Prostate gland (tissue), 2 donors: ENCODE results near the gene ABCA13. TPM values are rescaled to one million over a fixed set of nuclear protein-coding genes. Genes with fewer than 3 reads are reported as not detected.

ENCODE experiments used
- DNase-seq: peaks from one replicate; pipeline ENCODE4 v3.0.0-alpha.2; 2019; ENCODE audit warnings: low spot score
- H3K27ac ChIP-seq, 2 donors: fragments of 200-600 bp; sonication (generic); 2 replicates each; pipeline ENCODE4 v1.5.1; 2017 to 2019
- H3K27me3 ChIP-seq: fragments of 200-600 bp; sonication (generic); replicated peaks from 2 replicates; pipeline ENCODE4 v1.5.1; 2019; ENCODE audit not compliant: insufficient read depth
- H3K36me3 ChIP-seq, 2 donors: fragments of 200-600 bp; sonication (generic); 1 replicate in 1 of 2; 2 replicates in 1 of 2; pipeline versions ENCODE4 v1.5.1 to v1.8.1; 2017 to 2019
- H3K4me1 ChIP-seq: fragments of 200-600 bp; sonication (generic); replicated peaks from 2 replicates; pipeline ENCODE4 v1.5.1; 2019
- H3K4me3 ChIP-seq, 2 donors: fragments of 200-600 bp; sonication (generic); 2 replicates each; pipeline ENCODE4 v1.5.1; 2017 to 2019
- H3K9me3 ChIP-seq: fragments of 200-600 bp; sonication (generic); 2 replicates; pipeline ENCODE4 v1.5.1; 2017
- CTCF ChIP-seq, 4 experiments: fragments of 200-600 bp in 2 of 4; fragments of 450-650 bp in 2 of 4; sonication (generic) in 2 of 4; IDR thresholded peaks; 1 replicate in 3 of 4; 2 replicates in 1 of 4; pipeline ENCODE4 v1.5.1; 2016 to 2019; ENCODE audit warnings: antibody characterized with exemption in 4 of 4, mild to moderate bottlenecking in 2 of 4, moderate library complexity in 2 of 4
- POLR2A ChIP-seq: fragments of 450-650 bp; IDR thresholded peaks from one replicate; pipeline ENCODE4 v1.6.1; 2016; ENCODE audit warnings: antibody characterized with exemption, mild to moderate bottlenecking
- POLR2AphosphoS5 ChIP-seq: sonication (generic); formaldehyde crosslinking; IDR thresholded peaks from one replicate; pipeline ENCODE4 v1.6.1; 2017; ENCODE audit warnings: antibody characterized with exemption
- WGBS: methylation state at CpG from one replicate; pipeline ENCODE4 v1.1.5; 2018; 5-methylcytosine and 5-hydroxymethylcytosine counted together
- intact Hi-C: fragments of 100-400 bp; cut with DNase I; formaldehyde crosslinking; loops from one replicate; pipeline ENCODE4 v1.14.2; 2022
- total RNA-seq, 2 donors: library from RNA; depleted of rRNA; stranded (reverse); fragments of >200 nt; gene quantifications; one replicate each; pipeline ENCODE4 v1.1.0, GENCODE V29; 2016

The ABCA13 gene
- total RNA-seq, 2 donors from 2014 or later: 0.14 to 3.5 TPM

- no peak for DNase-seq
- no peaks in the 10 kb centered on the region for H3K27me3 ChIP-seq
- intact Hi-C loops: no loop called here
- TF ChIP-seq POLR2A: no peak
- TF ChIP-seq POLR2AphosphoS5: no peak
- no peak for TF ChIP-seq CTCF (IDR thresholded peaks at IDR 0.05)
- no peaks in the 10 kb centered on the region for H3K4me1 ChIP-seq
- H3K36me3 ChIP-seq: no peaks in the 10 kb centered on the region
- no peak overlapping the region for H3K27ac ChIP-seq
- H3K4me3 ChIP-seq: no peak overlapping the region
- 72% methylated on average over 5 of the region's 5 CpGs for WGBS
- no peaks in the 10 kb centered on the region for H3K9me3 ChIP-seq
These were observed 256.4 kb downstream of the ABCA13 start for GRCh38 chr7:48427671-48428070.

DNA sequence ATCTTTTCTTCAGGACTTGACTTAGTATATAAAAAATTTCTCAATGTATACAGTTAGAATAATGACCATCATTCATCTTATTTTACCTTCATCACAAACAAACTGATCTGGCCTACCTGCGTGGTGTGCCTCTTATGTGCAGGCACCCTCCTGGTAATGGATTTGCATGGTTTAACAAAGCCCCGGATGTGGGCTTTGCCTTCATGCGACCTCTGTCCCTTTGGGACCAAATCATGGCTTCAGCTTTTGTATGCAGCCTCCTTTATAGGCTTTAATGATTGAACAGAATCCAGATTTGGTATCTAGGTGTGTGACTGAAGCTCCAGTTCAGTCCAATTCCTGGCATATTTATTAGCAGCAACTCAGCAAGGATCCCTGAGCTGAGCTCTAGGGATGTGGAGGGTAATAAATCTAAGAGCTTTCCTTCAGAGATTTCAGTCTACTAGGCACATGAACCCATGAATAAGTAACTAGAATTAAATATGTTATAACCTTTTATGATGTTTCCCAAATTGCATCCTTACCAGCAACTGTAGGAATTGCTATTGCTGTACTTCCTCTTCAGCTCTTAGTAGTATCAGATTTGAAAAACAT, 256.9 kb downstream of the ABCA13 start:
- no peaks in the 10 kb centered on the region for H3K36me3 ChIP-seq
- no peaks in the 10 kb centered on the region for H3K27me3 ChIP-seq
- no peak overlapping the region for H3K4me3 ChIP-seq
- no peaks in the 10 kb centered on the region for H3K4me1 ChIP-seq
- DNase-seq: no peak
- WGBS: 43% methylated on average over 3 of the region's 3 CpGs
- intact Hi-C loops: no loop called here
- H3K27ac ChIP-seq: no peak overlapping the region
- H3K9me3 ChIP-seq: no peaks in the 10 kb centered on the region
- TF ChIP-seq POLR2A (no peak), CTCF (IDR thresholded peaks at IDR 0.05) (no peak), POLR2AphosphoS5 (no peak)

DNA sequence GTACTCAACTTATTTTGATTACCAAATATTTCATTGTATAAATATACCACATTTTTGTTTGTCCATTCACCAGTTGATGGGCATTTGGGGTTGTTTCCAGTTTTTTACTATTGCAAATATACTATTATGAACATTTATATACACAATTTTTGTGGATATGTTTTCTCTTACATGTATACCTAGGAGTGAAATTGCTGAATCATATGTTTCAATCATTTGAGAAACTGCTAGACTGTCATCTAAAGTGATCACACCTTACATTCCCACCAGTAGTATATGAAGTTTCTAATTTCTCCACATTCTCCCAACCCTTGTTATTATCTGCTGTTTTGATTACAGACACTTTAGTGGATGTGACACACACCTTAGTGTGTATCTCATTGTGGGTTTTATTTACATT, 257.9 kb downstream of the ABCA13 start:
- H3K9me3 ChIP-seq: no peaks in the 10 kb centered on the region
- no peaks in the 10 kb centered on the region for H3K27me3 ChIP-seq
- no peak for DNase-seq
- intact Hi-C loops: no loop called here
- no peak overlapping the region for H3K4me3 ChIP-seq
- H3K36me3 ChIP-seq: no peaks in the 10 kb centered on the region
- H3K4me1 ChIP-seq: no peaks in the 10 kb centered on the region
- TF ChIP-seq POLR2AphosphoS5 (no peak), CTCF (IDR thresholded peaks at IDR 0.05) (no peak), POLR2A (no peak)
- no peak overlapping the region for H3K27ac ChIP-seq

- no peak overlapping the region for H3K4me3 ChIP-seq
- no peak for TF ChIP-seq POLR2AphosphoS5
- TF ChIP-seq CTCF (IDR thresholded peaks at IDR 0.05): no peak
- TF ChIP-seq POLR2A: no peak
- H3K27ac ChIP-seq: no peak overlapping the region
- 16% methylated on average over 1 of the region's 1 CpG for WGBS
- intact Hi-C loops: no loop called here
- no peaks in the 10 kb centered on the region for H3K36me3 ChIP-seq
- H3K4me1 ChIP-seq: no peaks in the 10 kb centered on the region
- no peaks in the 10 kb centered on the region for H3K9me3 ChIP-seq
- no peaks in the 10 kb centered on the region for H3K27me3 ChIP-seq
- DNase-seq: no peak
These were observed 266.9 kb downstream of the ABCA13 start for GRCh38 chr7:48438206-48438605.

DNA sequence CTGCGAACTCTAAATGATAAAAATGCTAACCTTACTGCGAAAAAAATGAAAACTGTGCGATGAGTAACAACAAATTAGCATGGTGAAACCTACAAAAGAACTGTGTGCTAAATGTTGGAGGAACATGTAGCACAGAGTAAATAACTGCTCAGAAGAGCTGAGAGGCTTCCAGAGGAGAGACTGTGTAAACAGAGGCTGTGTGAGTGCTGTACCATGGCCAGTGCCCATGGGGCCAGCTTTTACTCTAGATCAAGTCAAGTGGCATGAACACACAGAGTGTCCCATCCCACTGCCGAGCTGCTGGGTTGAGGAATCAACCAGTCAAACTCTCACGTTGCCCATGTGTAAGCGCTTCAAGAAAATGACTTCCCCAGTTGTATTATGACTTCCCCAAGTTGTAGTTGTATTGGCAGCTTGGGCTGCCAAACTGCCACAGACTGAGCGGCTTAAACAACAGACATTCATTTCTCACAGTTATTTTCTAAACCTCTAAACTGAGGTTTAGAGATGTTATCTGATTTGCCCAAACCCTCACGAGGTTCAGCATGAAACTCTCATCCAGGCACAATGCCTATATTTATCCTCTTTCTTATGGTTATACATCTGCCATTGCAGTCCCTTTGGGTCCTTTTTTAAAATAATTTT, 270.7 kb downstream of the ABCA13 start:
- H3K27ac ChIP-seq: no peak overlapping the region
- H3K36me3 ChIP-seq: no peaks in the 10 kb centered on the region
- 77% methylated on average over 8 of the region's 8 CpGs for WGBS
- no peaks in the 10 kb centered on the region for H3K9me3 ChIP-seq
- no peaks in the 10 kb centered on the region for H3K27me3 ChIP-seq
- intact Hi-C loops: no loop called here
- no peak for TF ChIP-seq POLR2A
- no peak for TF ChIP-seq POLR2AphosphoS5
- no peak for TF ChIP-seq CTCF (IDR thresholded peaks at IDR 0.05)
- H3K4me1 ChIP-seq: no peaks in the 10 kb centered on the region
- no peak overlapping the region for H3K4me3 ChIP-seq
- DNase-seq: no peak
